ENCODE results near the gene WBP2. TPM values are rescaled to one million over a fixed set of nuclear protein-coding genes. Genes with fewer than 3 reads are reported as not detected.
"Not testable (repeated sequence)": the region's sequence is repeated elsewhere in the genome, so short reads cannot be mapped to it uniquely, and the experiment has no call there.

The WBP2 gene
- total RNA-seq, 1 experiment from 2014 or later, result 42.7 TPM

DNA sequence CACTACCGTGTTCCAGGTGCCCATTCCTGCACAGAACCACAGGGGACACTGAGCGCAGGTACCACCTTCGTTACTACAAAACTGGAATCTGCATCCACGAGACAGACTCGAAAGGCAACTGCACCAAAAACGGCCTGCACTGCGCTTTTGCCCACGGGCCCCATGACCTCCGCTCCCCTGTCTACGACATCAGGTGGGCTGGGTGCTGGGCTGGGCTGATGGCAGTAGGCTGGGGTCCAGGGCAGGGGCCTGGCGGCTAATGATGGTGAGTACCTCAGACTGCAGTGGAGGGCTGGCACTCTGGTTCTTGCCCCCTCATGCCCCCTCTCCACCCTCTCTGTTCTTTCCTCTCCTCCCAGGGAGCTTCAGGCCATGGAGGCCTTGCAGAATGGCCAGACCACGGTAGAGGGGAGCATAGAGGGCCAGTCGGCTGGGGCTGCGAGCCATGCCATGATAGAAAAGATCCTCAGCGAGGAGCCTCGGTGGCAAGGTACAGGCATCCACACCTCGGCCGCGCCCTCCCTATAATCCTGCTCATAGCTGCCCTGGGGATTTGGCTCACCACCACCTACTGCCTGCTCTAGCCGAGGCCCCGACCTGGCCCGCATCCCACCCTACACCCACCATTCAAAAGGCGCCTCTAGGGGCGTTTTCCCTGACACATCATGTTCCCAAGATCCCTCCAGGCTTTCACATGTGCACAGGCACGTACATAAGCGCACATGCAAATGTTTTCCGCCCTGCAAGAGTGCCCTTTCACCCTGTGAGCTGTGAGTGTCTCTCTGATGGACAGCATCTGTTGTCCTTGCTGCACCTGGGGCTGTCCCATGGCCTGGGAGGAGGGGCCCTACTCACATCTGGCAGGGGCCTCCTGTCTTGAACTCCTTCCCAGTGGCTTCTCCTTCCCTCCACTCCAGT, 42.8 kb downstream of the WBP2 start:
- peaks cover 22% of the 10 kb centered on the region for H3K36me3 ChIP-seq (ENCODE audit: insufficient read depth, low read length)
- no peaks in the 10 kb centered on the region for H3K9me3 ChIP-seq (ENCODE audit: low read length)
- no peak overlapping the region for H3K4me3 ChIP-seq (ENCODE audit: low read length)
- H3K9ac ChIP-seq (ENCODE audit: low read length), result no peak overlapping the region
- peaks cover 33% of the 10 kb centered on the region for H3K4me1 ChIP-seq (ENCODE audit: low read length)
- no peaks in the 10 kb centered on the region for H3K9me2 ChIP-seq (replicated peaks; ENCODE audit: insufficient read depth, low read length)
- no peak overlapping the region for H2AFZ ChIP-seq (ENCODE audit: low read length)
- peaks cover 9% of the 10 kb centered on the region; the same call in 1 of the 2 replicates for H3K79me2 ChIP-seq (ENCODE audit: low read length)
- no peaks in the 10 kb centered on the region; the same call in 1 of the 2 replicates for H4K20me1 ChIP-seq (ENCODE audit: insufficient read depth, low read depth, low read length)
- H3K4me2 ChIP-seq (ENCODE audit: low read depth, low read length, poor library complexity, severe bottlenecking), result no peak overlapping the region
- no peak for DNase-seq
- no peaks in the 10 kb centered on the region for H3K27me3 ChIP-seq (ENCODE audit: low read length)
- H3K27ac ChIP-seq (ENCODE audit: low read length), result no peak overlapping the region

DNA sequence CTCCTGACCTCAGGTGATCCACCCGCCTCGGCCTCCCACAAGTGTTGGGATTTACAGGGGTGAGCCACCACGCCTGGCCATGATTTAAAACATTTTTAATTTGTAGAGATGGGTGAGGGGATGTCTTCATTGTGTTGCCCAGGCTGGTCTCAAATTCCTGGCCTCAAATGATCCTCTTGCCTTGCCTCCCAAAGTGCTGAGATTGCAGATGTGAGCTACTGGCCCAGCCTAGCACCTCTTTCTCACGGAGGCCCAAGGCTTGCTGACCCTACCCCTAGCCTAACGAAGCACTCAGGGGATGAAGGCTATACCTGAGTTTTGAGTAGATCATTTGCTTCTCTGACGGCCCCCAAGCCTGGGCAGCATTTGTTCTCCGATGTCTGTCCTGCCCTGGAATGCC, 44.0 kb downstream of the WBP2 start:
- Histone ChIP-seq H4K20me1 (ENCODE audit: insufficient read depth, low read depth, low read length) (no peaks in the 10 kb centered on the region; the same call in 1 of the 2 replicates), H2AFZ (ENCODE audit: low read length) (no peak overlapping the region), H3K27ac (ENCODE audit: low read length) (no peak overlapping the region), H3K4me1 (ENCODE audit: low read length) (peaks cover 33% of the 10 kb centered on the region), H3K79me2 (ENCODE audit: low read length) (peaks cover 14% of the 10 kb centered on the region), H3K4me3 (ENCODE audit: low read length) (no peak overlapping the region), H3K9me2 (replicated peaks; ENCODE audit: insufficient read depth, low read length) (no peaks in the 10 kb centered on the region), H3K4me2 (ENCODE audit: low read depth, low read length, poor library complexity, severe bottlenecking) (no peak overlapping the region), H3K27me3 (ENCODE audit: low read length) (no peaks in the 10 kb centered on the region), H3K9me3 (ENCODE audit: low read length) (no peaks in the 10 kb centered on the region), H3K36me3 (ENCODE audit: insufficient read depth, low read length) (peaks cover 22% of the 10 kb centered on the region), H3K9ac (ENCODE audit: low read length) (no peak overlapping the region)
- no peak for DNase-seq

DNA sequence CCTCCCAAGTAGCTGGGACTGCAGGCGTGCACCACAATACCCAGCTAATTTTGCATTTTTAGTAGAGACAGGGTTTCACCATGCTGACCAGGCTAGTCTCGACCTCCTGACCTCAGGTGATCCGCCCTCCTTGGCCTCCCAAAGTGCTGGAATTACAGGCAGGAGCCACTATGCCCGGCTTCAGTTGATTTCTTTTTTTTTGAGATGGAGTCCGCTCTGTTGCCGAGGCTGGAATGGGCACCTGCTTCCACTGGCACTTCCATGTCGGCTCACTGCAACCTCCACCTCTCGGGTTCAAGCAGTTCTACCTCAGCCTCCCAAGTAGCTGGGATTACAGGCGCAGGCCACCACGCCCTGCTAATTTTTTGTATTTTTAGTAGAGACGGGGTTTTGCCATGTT, 44.4 kb downstream of the WBP2 start:
- not testable (repeated sequence) for H4K20me1 ChIP-seq (ENCODE audit: insufficient read depth, low read depth, low read length); H3K9ac ChIP-seq (ENCODE audit: low read length); DNase-seq; H2AFZ ChIP-seq (ENCODE audit: low read length); H3K27me3 ChIP-seq (ENCODE audit: low read length); H3K4me3 ChIP-seq (ENCODE audit: low read length); H3K9me2 ChIP-seq (replicated peaks; ENCODE audit: insufficient read depth, low read length); H3K4me2 ChIP-seq (ENCODE audit: low read depth, low read length, poor library complexity, severe bottlenecking); H3K27ac ChIP-seq (ENCODE audit: low read length); H3K9me3 ChIP-seq (ENCODE audit: low read length)
- Histone ChIP-seq H3K4me1 (ENCODE audit: low read length) (peaks cover 33% of the 10 kb centered on the region), H3K79me2 (ENCODE audit: low read length) (peaks cover 14% of the 10 kb centered on the region), H3K36me3 (ENCODE audit: insufficient read depth, low read length) (peaks cover 22% of the 10 kb centered on the region)

DNA sequence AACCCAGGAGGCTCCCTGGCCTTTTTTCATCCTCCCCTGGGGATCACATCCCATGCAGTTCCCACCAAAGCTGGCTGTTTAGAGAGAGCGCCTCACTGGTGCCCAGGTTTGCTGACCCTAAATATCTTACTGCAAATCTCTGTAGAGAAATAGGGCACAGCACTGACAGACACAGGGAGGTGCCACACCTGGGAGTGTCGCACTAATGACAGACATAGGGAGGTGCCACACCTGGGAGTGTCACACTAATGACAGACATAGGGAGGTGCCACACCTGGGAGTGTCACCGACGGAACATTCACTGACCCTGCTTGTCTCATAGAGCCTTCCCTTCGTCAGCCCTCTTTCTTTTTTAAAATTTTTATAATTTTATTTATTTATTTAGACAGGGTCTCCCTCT, 44.9 kb downstream of the WBP2 start:
- peak; percentile 56 for DNase-seq
- H3K4me2 ChIP-seq (ENCODE audit: low read depth, low read length, poor library complexity, severe bottlenecking), result no peak overlapping the region
- H3K27ac ChIP-seq (ENCODE audit: low read length), result no peak overlapping the region
- peaks cover 19% of the 10 kb centered on the region for H3K36me3 ChIP-seq (ENCODE audit: insufficient read depth, low read length)
- peaks cover 18% of the 10 kb centered on the region for H3K79me2 ChIP-seq (ENCODE audit: low read length)
- H3K4me3 ChIP-seq (ENCODE audit: low read length), result no peak overlapping the region
- H3K9ac ChIP-seq (ENCODE audit: low read length), result no peak overlapping the region
- peaks cover 29% of the 10 kb centered on the region for H3K4me1 ChIP-seq (ENCODE audit: low read length)
- H4K20me1 ChIP-seq (ENCODE audit: insufficient read depth, low read depth, low read length), result no peaks in the 10 kb centered on the region; the same call in 1 of the 2 replicates
- no peaks in the 10 kb centered on the region for H3K27me3 ChIP-seq (ENCODE audit: low read length)
- no peak overlapping the region for H2AFZ ChIP-seq (ENCODE audit: low read length)
- H3K9me3 ChIP-seq (ENCODE audit: low read length), result no peaks in the 10 kb centered on the region
- H3K9me2 ChIP-seq (replicated peaks; ENCODE audit: insufficient read depth, low read length), result no peaks in the 10 kb centered on the region

DNA sequence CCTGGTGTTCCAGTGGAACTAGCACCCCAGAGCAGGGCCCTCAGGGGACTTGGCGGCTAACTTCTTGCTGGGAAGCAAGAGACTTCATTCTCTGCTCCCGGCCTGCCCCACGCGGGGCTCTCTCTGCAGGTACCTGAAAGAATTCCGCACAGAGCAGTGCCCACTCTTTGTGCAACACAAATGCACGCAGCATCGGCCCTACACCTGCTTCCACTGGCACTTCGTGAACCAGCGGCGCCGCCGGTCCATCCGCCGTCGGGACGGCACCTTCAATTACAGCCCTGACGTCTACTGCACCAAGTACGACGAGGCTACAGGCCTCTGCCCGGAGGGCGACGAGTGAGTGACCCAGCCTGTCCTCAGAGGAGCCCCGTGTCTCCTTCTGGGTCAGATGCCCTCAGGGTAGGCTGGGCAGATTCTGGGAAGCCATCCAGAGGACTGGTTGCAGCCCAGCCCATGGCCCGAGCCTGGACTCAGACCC, 45.5 kb downstream of the WBP2 start:
- Histone ChIP-seq H4K20me1 (ENCODE audit: insufficient read depth, low read depth, low read length) (no peaks in the 10 kb centered on the region; the same call in 1 of the 2 replicates), H3K4me1 (ENCODE audit: low read length) (peaks cover 24% of the 10 kb centered on the region), H3K79me2 (ENCODE audit: low read length) (peaks cover 18% of the 10 kb centered on the region), H3K9me2 (replicated peaks; ENCODE audit: insufficient read depth, low read length) (no peaks in the 10 kb centered on the region), H3K4me3 (ENCODE audit: low read length) (no peak overlapping the region), H3K27me3 (ENCODE audit: low read length) (no peaks in the 10 kb centered on the region), H3K36me3 (ENCODE audit: insufficient read depth, low read length) (peaks cover 17% of the 10 kb centered on the region), H3K27ac (ENCODE audit: low read length) (no peak overlapping the region), H3K9ac (ENCODE audit: low read length) (no peak overlapping the region), H3K4me2 (ENCODE audit: low read depth, low read length, poor library complexity, severe bottlenecking) (no peak overlapping the region), H2AFZ (ENCODE audit: low read length) (no peak overlapping the region), H3K9me3 (ENCODE audit: low read length) (no peaks in the 10 kb centered on the region)
- DNase-seq, result no peak

- Histone ChIP-seq H3K9me3 (ENCODE audit: low read length) (no peaks in the 10 kb centered on the region), H3K79me2 (ENCODE audit: low read length) (peaks cover 19% of the 10 kb centered on the region), H3K4me3 (ENCODE audit: low read length) (no peak overlapping the region), H3K27me3 (ENCODE audit: low read length) (no peaks in the 10 kb centered on the region), H4K20me1 (ENCODE audit: insufficient read depth, low read depth, low read length) (no peaks in the 10 kb centered on the region; the same call in 1 of the 2 replicates), H3K4me2 (ENCODE audit: low read depth, low read length, poor library complexity, severe bottlenecking) (peak overlapping the region; percentile 2), H3K36me3 (ENCODE audit: insufficient read depth, low read length) (peaks cover 17% of the 10 kb centered on the region), H3K27ac (ENCODE audit: low read length) (peak overlapping the region; percentile 35), H3K9me2 (replicated peaks; ENCODE audit: insufficient read depth, low read length) (no peaks in the 10 kb centered on the region), H2AFZ (ENCODE audit: low read length) (no peak overlapping the region), H3K4me1 (ENCODE audit: low read length) (peaks cover 20% of the 10 kb centered on the region), H3K9ac (ENCODE audit: low read length) (peak overlapping the region; percentile 12; the same call in 1 of the 2 replicates)
- DNase-seq, result peak; percentile 63
These were observed 46.1 kb downstream of the WBP2 start for GRCh38 chr17:75808905-75809621.

- Histone ChIP-seq H3K27me3 (ENCODE audit: low read length) (no peaks in the 10 kb centered on the region), H3K27ac (ENCODE audit: low read length) (peak overlapping the region; percentile 35), H3K4me2 (ENCODE audit: low read depth, low read length, poor library complexity, severe bottlenecking) (peak overlapping the region; percentile 2), H2AFZ (ENCODE audit: low read length) (no peak overlapping the region), H3K9me3 (ENCODE audit: low read length) (no peaks in the 10 kb centered on the region), H4K20me1 (ENCODE audit: insufficient read depth, low read depth, low read length) (no peaks in the 10 kb centered on the region; the same call in 1 of the 2 replicates), H3K79me2 (ENCODE audit: low read length) (peaks cover 25% of the 10 kb centered on the region), H3K36me3 (ENCODE audit: insufficient read depth, low read length) (peaks cover 17% of the 10 kb centered on the region), H3K4me3 (ENCODE audit: low read length) (no peak overlapping the region), H3K4me1 (ENCODE audit: low read length) (peaks cover 15% of the 10 kb centered on the region), H3K9ac (ENCODE audit: low read length) (peak overlapping the region; percentile 12), H3K9me2 (replicated peaks; ENCODE audit: insufficient read depth, low read length) (no peaks in the 10 kb centered on the region)
- DNase-seq, result no peak
These were observed 46.6 kb downstream of the WBP2 start for GRCh38 chr17:75808549-75808904.

DNA sequence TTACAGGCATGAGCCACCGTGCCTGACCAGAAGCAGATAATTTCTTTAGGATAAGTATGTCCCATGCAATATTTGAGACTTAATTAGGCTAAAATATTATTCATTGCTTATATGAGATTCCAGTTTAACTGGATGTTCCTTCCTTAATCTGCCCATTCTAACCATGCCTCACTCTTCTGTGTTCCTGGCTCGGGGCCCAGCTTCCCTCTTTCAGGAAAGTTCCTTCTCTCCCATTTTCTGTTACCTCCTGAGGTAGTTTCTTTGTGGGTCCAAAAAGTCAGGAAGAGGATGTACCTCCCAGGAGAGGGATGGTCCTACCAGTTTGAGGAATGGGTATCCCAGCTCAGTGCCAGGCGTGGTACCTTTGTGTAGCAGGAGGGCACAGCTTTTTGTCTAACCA, 47.3 kb downstream of the WBP2 start:
- Histone ChIP-seq H3K4me2 (ENCODE audit: low read depth, low read length, poor library complexity, severe bottlenecking) (no peak overlapping the region), H3K36me3 (ENCODE audit: insufficient read depth, low read length) (peaks cover 16% of the 10 kb centered on the region), H2AFZ (ENCODE audit: low read length) (no peak overlapping the region), H3K9me3 (ENCODE audit: low read length) (no peaks in the 10 kb centered on the region), H4K20me1 (ENCODE audit: insufficient read depth, low read depth, low read length) (no peaks in the 10 kb centered on the region; the same call in 1 of the 2 replicates), H3K79me2 (ENCODE audit: low read length) (peaks cover 29% of the 10 kb centered on the region), H3K4me3 (ENCODE audit: low read length) (no peak overlapping the region), H3K27ac (ENCODE audit: low read length) (no peak overlapping the region), H3K27me3 (ENCODE audit: low read length) (no peaks in the 10 kb centered on the region), H3K4me1 (ENCODE audit: low read length) (peaks cover 12% of the 10 kb centered on the region), H3K9ac (ENCODE audit: low read length) (peak overlapping the region; percentile 12; the same call in 1 of the 2 replicates), H3K9me2 (replicated peaks; ENCODE audit: insufficient read depth, low read length) (no peaks in the 10 kb centered on the region)
- DNase-seq, result no peak
